ENCODE measurements around the gene CORO6. TPM values are rescaled to one million over a fixed set of nuclear protein-coding genes. Genes with fewer than 3 reads are reported as not detected.

The CORO6 gene
- total and polyA plus RNA-seq, 7 donors, result 182 to 710 (median 494) TPM

DNA sequence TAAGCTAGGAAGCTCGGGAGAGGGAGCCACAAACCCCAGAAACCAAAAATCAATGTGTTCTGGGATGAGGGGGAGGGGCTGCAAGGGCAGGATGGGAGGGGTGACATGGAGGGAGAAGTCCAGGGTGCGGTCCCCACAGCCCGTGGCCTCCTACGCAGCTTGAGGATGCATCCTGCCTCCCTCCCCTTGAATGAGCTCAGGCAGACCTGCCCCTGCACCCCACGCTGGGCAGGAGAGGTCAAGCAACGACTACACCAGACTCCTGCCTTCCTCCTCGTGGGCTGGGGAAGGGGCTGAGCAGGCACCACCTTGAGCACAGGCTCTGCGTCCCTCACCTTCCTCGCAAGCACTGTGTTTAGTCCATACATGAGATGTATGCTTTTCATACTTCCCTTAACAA lies 25.9 kb downstream of the CORO6 start:
- ATAC-seq, result no peak
- DNase-seq, result no peak
- no peaks in the 10 kb centered on the region for H3K9me3 ChIP-seq

GRCh38 chr17:29595943-29596774 lies 26.6 kb downstream of the CORO6 start:
- TF ChIP-seq CTCF (IDR thresholded peaks at IDR 0.05), result no peak
- no peaks in the 10 kb centered on the region for H3K9me3 ChIP-seq
- no peak overlapping the region for H3K4me3 ChIP-seq
- DNase-seq (no peak), ATAC-seq (no peak)
- WGBS, 3 donors, result 70 to 84% (median 71%) methylated on average over 12 of the region's 12 CpGs
- no peak overlapping the region for H3K27ac ChIP-seq
- no peaks in the 10 kb centered on the region for H3K36me3 ChIP-seq (ENCODE audit: insufficient read depth in 1 of 2, low read depth in 1 of 2)
- intact Hi-C loops (cut with DNase I), result no loop called here
- H3K4me1 ChIP-seq, result peaks cover 30% of the 10 kb centered on the region
- H3K27me3 ChIP-seq (ENCODE audit: insufficient read depth in 3 of 3, low read length in 2 of 3), result no peaks in the 10 kb centered on the region

More for the DNA sequence above, 25.9 kb downstream of the CORO6 start:
- WGBS, 3 donors, result 65 to 74% (median 66%) methylated on average over 9 of the region's 9 CpGs
- Histone ChIP-seq H3K36me3 (ENCODE audit: insufficient read depth in 1 of 2, low read depth in 1 of 2) (no peaks in the 10 kb centered on the region), H3K4me1 (peaks cover 24% of the 10 kb centered on the region), H3K4me3 (no peak overlapping the region), H3K27ac (no peak overlapping the region), H3K27me3 (ENCODE audit: insufficient read depth in 3 of 3, low read length in 2 of 3) (no peaks in the 10 kb centered on the region)
- no peak for TF ChIP-seq CTCF (IDR thresholded peaks at IDR 0.05)
- intact Hi-C loops (cut with DNase I), result no loop called here

DNA sequence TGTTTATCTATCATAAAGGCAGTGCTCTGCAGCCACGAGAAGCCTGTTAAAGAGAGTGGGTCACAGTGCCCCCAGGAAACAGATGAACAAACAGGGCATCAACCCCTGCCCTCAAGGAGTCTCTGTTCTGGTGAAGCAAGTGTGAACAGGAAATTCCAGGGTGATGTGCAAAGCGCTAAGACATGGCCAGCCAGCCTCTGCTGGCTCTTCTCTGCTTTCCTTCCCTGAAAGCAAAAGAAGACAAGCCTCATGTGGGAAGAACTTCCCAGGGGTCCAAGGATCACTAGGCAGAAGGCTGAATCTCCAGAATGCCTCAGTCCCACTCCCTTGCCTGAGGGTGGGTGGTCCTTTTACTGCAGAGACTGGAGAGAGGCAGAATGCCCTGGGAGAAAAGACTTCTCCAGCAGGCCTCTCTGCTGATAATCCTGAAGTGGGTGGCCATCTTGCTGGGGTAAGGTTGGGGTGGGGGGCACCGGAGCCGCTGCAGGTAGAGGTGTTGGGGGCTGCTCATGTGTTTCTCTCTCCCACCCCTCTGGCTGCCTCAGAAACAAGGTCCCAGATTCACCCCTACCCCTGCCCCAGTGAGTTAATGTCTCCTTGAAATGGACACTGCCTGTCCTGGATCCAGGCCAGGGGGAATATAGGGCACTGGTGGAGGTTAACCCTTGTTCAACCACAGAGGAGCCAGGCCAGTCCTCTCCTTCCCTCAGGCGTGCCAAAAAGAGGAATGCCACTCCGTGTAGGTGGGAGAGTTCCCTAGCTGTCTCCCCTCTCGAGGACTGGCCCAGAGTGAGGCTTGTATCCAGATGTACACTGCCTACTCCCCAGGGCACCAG lies 27.4 kb downstream of the CORO6 start:
- Histone ChIP-seq H3K9me3 (no peaks in the 10 kb centered on the region), H3K4me3 (no peak overlapping the region), H3K27me3 (ENCODE audit: insufficient read depth in 3 of 3, low read length in 2 of 3) (no peaks in the 10 kb centered on the region), H3K36me3 (ENCODE audit: insufficient read depth in 1 of 2, low read depth in 1 of 2) (no peaks in the 10 kb centered on the region), H3K27ac (no peak overlapping the region), H3K4me1 (peaks cover 39% of the 10 kb centered on the region)
- no peak for TF ChIP-seq CTCF (IDR thresholded peaks at IDR 0.05)
- DNase-seq (no peak), ATAC-seq (no peak)
- intact Hi-C loops (cut with DNase I), result no loop called here
- WGBS, 3 donors, result 74 to 80% (median 77%) methylated on average over 6 to 7 of the region's 7 CpGs

DNA sequence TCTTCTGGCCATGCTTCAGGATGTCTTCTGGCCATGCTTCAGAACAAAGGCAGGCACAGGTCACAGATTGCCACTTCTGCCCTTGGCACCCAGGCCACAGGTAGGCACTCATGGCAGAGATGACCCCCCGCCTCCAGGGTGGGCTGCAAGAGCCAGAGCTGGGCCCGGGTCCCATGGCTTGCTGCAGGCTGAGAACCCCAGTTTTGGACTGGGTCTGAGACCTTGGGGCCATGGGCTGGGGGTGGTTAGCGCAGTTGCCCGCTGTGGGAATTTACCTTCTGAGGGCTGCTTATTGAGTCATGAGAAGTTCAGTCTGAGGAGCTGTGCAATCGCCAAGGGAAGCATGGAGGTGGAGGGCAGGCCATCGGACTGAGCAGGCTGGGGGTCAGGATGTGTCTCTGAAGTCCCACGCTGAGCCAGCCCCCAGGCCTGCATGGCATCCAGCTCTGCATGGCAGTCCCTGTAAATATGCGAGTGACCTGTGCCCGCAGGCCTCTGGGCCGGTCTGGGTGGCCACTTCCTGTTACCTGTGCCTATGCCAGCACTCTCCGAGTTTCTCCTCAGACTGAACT lies 28.1 kb downstream of the CORO6 start:
- DNase-seq, result no peak

More for the DNA sequence above, 28.1 kb downstream of the CORO6 start:
- H3K36me3 ChIP-seq (ENCODE audit: insufficient read depth in 1 of 2, low read depth in 1 of 2), result no peaks in the 10 kb centered on the region
- H3K4me3 ChIP-seq, result peak overlapping the region; percentile 84
- peaks cover 44% of the 10 kb centered on the region for H3K4me1 ChIP-seq
- no peak for ATAC-seq
- intact Hi-C loops (cut with DNase I), result no loop called here
- no peaks in the 10 kb centered on the region for H3K27me3 ChIP-seq (ENCODE audit: insufficient read depth in 3 of 3, low read length in 2 of 3)
- no peaks in the 10 kb centered on the region for H3K9me3 ChIP-seq
- no peak for TF ChIP-seq CTCF (IDR thresholded peaks at IDR 0.05)
- WGBS, 3 donors, result 90 to 97% (median 92%) methylated on average over 11 of the region's 11 CpGs
- no peak overlapping the region for H3K27ac ChIP-seq
